K562 (cell line): ENCODE results near the gene NFATC4. TPM values are rescaled to one million over a fixed set of nuclear protein-coding genes. Genes with fewer than 3 reads are reported as not detected.
A peak's percentile ranks its signal among the peaks of the same experiment; 100 is the strongest.

ENCODE experiments used
- ATAC-seq: fragments of 200-7000 bp; cut with Tn5 transposase; 3 replicates; pipeline ENCODE4 v1.9.1; 2020; ENCODE audit warnings: moderate library complexity
- BruUV-seq: library from RNA; stranded (reverse); fragments of 400-500 nt; replicated peaks from 2 replicates; lab custom pipeline; 2021; lab: Mats Ljungman, UMichigan
- CTCF ChIA-PET: fragments of 300-600 bp; formaldehyde crosslinking; extraction: SDS; loops from one replicate; lab custom pipeline; 2021; ENCODE audit warnings: low intra/inter-chr PET ratio; lab: Yijun Ruan, JAX
- POLR2A ChIA-PET: fragments of 300-600, 350-650 bp; sonication (Branson Sonifier 250); formaldehyde crosslinking; extraction: SDS; loops from one replicate; lab custom pipeline; 2021; ENCODE audit warnings: antibody characterized with exemption, inconsistent platforms; lab: Yijun Ruan, JAX
- DNase-seq, 4 experiments: peaks; one replicate each; pipeline versions ENCODE4 v3.0.0 to v3.0.0-alpha.2; 2011 to 2018; ENCODE audit warnings: low spot score in 3 of 4, mixed read lengths in 3 of 4; ENCODE audit errors: extremely low read depth in 1 of 4
- FAIRE-seq: peaks from 2 replicates; lab custom pipeline; 2011; peaks lifted over from hg19 to GRCh38; lab: Jason Lieb, UNC
- H2AFZ ChIP-seq: 2 replicates; pipeline ENCODE4 v1.6.0; 2011; ENCODE audit warnings: low read depth, low read length, control low read depth, inconsistent platforms
- H3K27ac ChIP-seq: fragments of 200-600 bp; 3 replicates; pipeline ENCODE4 v1.8.0; 2011; ENCODE audit warnings: low read depth, mild to moderate bottlenecking, control low read depth, inconsistent platforms, low read length, moderate library complexity, mixed read lengths; ENCODE audit errors: extremely low read depth
- H3K27me3 ChIP-seq, 2 experiments: fragments of 300-600 bp in 1 of 2; 2 replicates in 1 of 2; 3 replicates in 1 of 2; pipeline versions ENCODE4 v1.6.0 to v1.8.0; 2011; ENCODE audit warnings: inconsistent platforms in 2 of 2, low read length in 2 of 2, mild to moderate bottlenecking in 1 of 2, mixed read lengths in 1 of 2, moderate library complexity in 1 of 2; ENCODE audit not compliant: control insufficient read depth in 2 of 2, insufficient read depth in 2 of 2
- H3K36me3 ChIP-seq: fragments of 300-600 bp; 3 replicates; pipeline ENCODE4 v1.8.0; 2011; ENCODE audit warnings: mild to moderate bottlenecking, low read length, inconsistent platforms; ENCODE audit not compliant: control insufficient read depth, insufficient read depth
- H3K4me1 ChIP-seq, 2 experiments: fragments of 200-600 bp in 1 of 2; replicated peaks in 1 of 2; 2 replicates in 1 of 2; 3 replicates in 1 of 2; pipeline versions ENCODE4 v1.5.1 to v1.8.0; 2011; ENCODE audit warnings: inconsistent platforms in 2 of 2, low read length in 2 of 2, mild to moderate bottlenecking in 1 of 2, mixed read lengths in 1 of 2, moderate library complexity in 1 of 2; ENCODE audit not compliant: control insufficient read depth in 2 of 2, insufficient read depth in 2 of 2
- H3K4me2 ChIP-seq: 2 replicates; pipeline ENCODE4 v1.6.1; 2011; ENCODE audit warnings: low read length, control low read depth, inconsistent platforms, mixed read lengths; ENCODE audit not compliant: insufficient read depth
- H3K4me3 ChIP-seq: fragments of 200-600 bp; sonication (generic), shearing (Covaris generic); 2 replicates; pipeline ENCODE4 v1.5.1; 2016; ENCODE audit warnings: control low read depth, inconsistent platforms
- H3K79me2 ChIP-seq: fragments of 200-600 bp; 3 replicates; pipeline ENCODE4 v1.8.0; 2011; ENCODE audit warnings: low read length, inconsistent platforms; ENCODE audit not compliant: control insufficient read depth, insufficient read depth
- H3K9ac ChIP-seq, 2 experiments: 2 replicates each; pipeline versions ENCODE4 v1.6.0 to v1.6.1; 2011; ENCODE audit warnings: low read depth in 2 of 2, low read length in 2 of 2, control low read depth in 1 of 2, inconsistent platforms in 1 of 2, mild to moderate bottlenecking in 1 of 2, mixed read lengths in 1 of 2; ENCODE audit not compliant: insufficient read depth in 1 of 2
- H3K9me1 ChIP-seq: one replicate; pipeline ENCODE4 v1.6.0; 2011; ENCODE audit warnings: inconsistent platforms, mild to moderate bottlenecking, low read length, moderate library complexity; ENCODE audit not compliant: control insufficient read depth, insufficient read depth
- H3K9me3 ChIP-seq: replicated peaks from 2 replicates; pipeline ENCODE4 v1.5.1; 2011; ENCODE audit warnings: low read depth, low read length, inconsistent platforms; ENCODE audit not compliant: control insufficient read depth, insufficient read depth
- H4K20me1 ChIP-seq: replicated peaks from 2 replicates; pipeline ENCODE4 v1.6.1; 2011; ENCODE audit warnings: low read length, inconsistent platforms, mixed read lengths; ENCODE audit not compliant: control insufficient read depth, insufficient read depth
- C11orf30 ChIP-seq: fragments of 450-650 bp; IDR thresholded peaks from 2 replicates; pipeline ENCODE4 v1.6.1; 2016; ENCODE audit warnings: low read depth, mild to moderate bottlenecking
- CBX2 ChIP-seq: fragments of 200-600 bp; sonication (generic); IDR thresholded peaks from one replicate; pipeline ENCODE4 v1.6.1; 2012; ENCODE audit warnings: mild to moderate bottlenecking, low read length, inconsistent platforms; ENCODE audit not compliant: insufficient read depth, poor library complexity, severe bottlenecking
- KAT7 ChIP-seq: sonication (generic); formaldehyde crosslinking; IDR thresholded peaks from 2 replicates; pipeline ENCODE4 v1.8.0; 2022; ENCODE audit warnings: missing genetic modification reagents, mild to moderate bottlenecking, borderline replicate concordance
- SPI1 ChIP-seq: IDR thresholded peaks from 2 replicates; pipeline ENCODE4 v1.6.1; 2011; ENCODE audit warnings: low read depth, low read length, control low read depth, borderline replicate concordance
- XRCC5 ChIP-seq: fragments of 200-400 bp; formaldehyde crosslinking; IDR thresholded peaks from 2 replicates; pipeline ENCODE4 v1.6.1; 2017; ENCODE audit warnings: low read depth, mild to moderate bottlenecking, low read length
- ZNF316 ChIP-seq: fragments of 450-650 bp; IDR thresholded peaks from 2 replicates; pipeline ENCODE4 v1.6.1; 2016
- ZNF766 ChIP-seq: fragments of 200-800 bp; sonication (Bioruptor generic); conservative IDR thresholded peaks from 2 replicates; pipeline ENCODE4 v1.6.1; 2016; ENCODE audit warnings: missing genetic modification characterization, missing compliant biosample characterization
- WGBS: fragments of 100-300 bp; shearing (Covaris generic); methylation state at CpG from one replicate; pipeline ENCODE4 v1.1.6; 2016; ENCODE audit warnings: low coverage, mixed read lengths; ENCODE audit not compliant: insufficient coverage; ENCODE audit errors: missing lambda C conversion rate; 5-methylcytosine and 5-hydroxymethylcytosine counted together
- in situ Hi-C: fragments of 300-500 bp; cut with MboI; formaldehyde crosslinking; loops from 4 replicates; pipeline ENCODE4 v1.15.0; 2018; ENCODE audit warnings: inconsistent platforms, mixed read lengths
- intact Hi-C: fragments of 100-400 bp; cut with micrococcal nuclease; formaldehyde crosslinking; loops from 2 replicates; pipeline ENCODE4 v1.14.2; 2022
- polyA plus RNA-seq, 8 experiments: library from polyadenylated mRNA; depleted of rRNA in 4 of 8; stranded (reverse) in 5 of 8; unstranded in 3 of 8; fragments of >200 nt; fragmentation: Nextera tagmentation in 2 of 8; fragmentation: Illumina TruSeq in 1 of 8; extraction: Ambion mirVana in 2 of 8; extraction: Trizol in 1 of 8; gene quantifications; 2 replicates each; pipeline versions ENCODE4 v1.2.1 to v1.2.3, GENCODE V29; 2011 to 2014; ENCODE audit warnings: inconsistent platforms in 1 of 8, missing spikeins in 1 of 8
- total RNA-seq, 7 experiments: library from RNA; depleted of rRNA in 6 of 7; stranded (reverse); fragments of >200 nt in 6 of 7; fragmentation: Illumina TruSeq in 2 of 7; extraction: Trizol in 2 of 7; gene quantifications; 2 replicates each; pipeline versions ENCODE4 v1.2.1 to v1.2.3, GENCODE V29; 2011 to 2021; ENCODE audit warnings: low replicate concordance in 1 of 7

The NFATC4 gene
- total and polyA plus RNA-seq, 9 of the 15 experiments (the other 6 are each of a cell fraction or from before 2014, with no cell fraction given), result 0.25 to 3.8 (median 0.78) TPM; not detected in 1

GRCh38 chr14:24395609-24396582 is 27.9 kb downstream of the NFATC4 start:
- Histone ChIP-seq H3K27me3 (no peaks in the 10 kb centered on the region), H3K4me1 (peaks cover 0 to 15% of the 10 kb centered on the region in 2 experiments; a peak in 4 of 5 replicates), H3K9me1 (no peaks in the 10 kb centered on the region), H3K27ac (no peak overlapping the region), H3K79me2 (no peaks in the 10 kb centered on the region), H3K4me2 (no peak overlapping the region), H2AFZ (no peak overlapping the region), H4K20me1 (no peaks in the 10 kb centered on the region)
- CTCF ChIA-PET, result no interaction called here
- no peak for DNase-seq
- intact Hi-C loops, result no loop called here
- 41% methylated on average over 8 of the region's 8 CpGs for WGBS
- POLR2A ChIA-PET, result interaction anchor here (0.8 to 1.6 kb wide), 3 partner anchors 12 to 15 kb away, joined by 3 to 4 read pairs (median 3); no protein-coding TSS in a partner anchor
- in situ Hi-C loops, result no loop called here
- peak; percentile 99 for TF ChIP-seq ZNF766 (CRISPR knock-in tag)
- TF ChIP-seq XRCC5, result no peak
- TF ChIP-seq ZNF316, result peak; percentile 68
- TF ChIP-seq SPI1, result peak; percentile 32; the same call in 1 of the 2 replicates
- TF ChIP-seq C11orf30, result peak; percentile 36; the same call in 1 of the 2 replicates
- no peak for TF ChIP-seq KAT7 (CRISPR knock-in tag)
- TF ChIP-seq CBX2, result no peak
- TF ChIP-seq, all 486 proteins: peak for 4
- Histone ChIP-seq H3K9me3 (no peaks in the 10 kb centered on the region), H3K4me3 (no peak overlapping the region), H3K9ac (no peak overlapping the region), H3K36me3 (no peaks in the 10 kb centered on the region; the same call in 2 of the 3 replicates)
- no peak for ATAC-seq
- no TSS peak for BruUV-seq
- no peak for FAIRE-seq
